Duodenal mucosa (tissue), 2 donors: ENCODE measurements around the gene OSGIN1.

Experiments used
- H3K27ac ChIP-seq: one replicate; pipeline ENCODE4 v1.7.0; 2013; ENCODE audit warnings: low read depth, low read length
- H3K27me3 ChIP-seq, 2 donors: one replicate each; pipeline ENCODE4 v1.7.0; 2013; ENCODE audit warnings: low read length in 2 of 2, control low read depth in 1 of 2; ENCODE audit not compliant: insufficient read depth in 2 of 2, control insufficient read depth in 1 of 2
- H3K36me3 ChIP-seq, 2 donors: one replicate each; pipeline ENCODE4 v1.7.0; 2013; ENCODE audit warnings: low read length in 2 of 2, control low read depth in 1 of 2; ENCODE audit not compliant: insufficient read depth in 2 of 2, control insufficient read depth in 1 of 2
- H3K4me1 ChIP-seq, 2 donors: one replicate each; pipeline ENCODE4 v1.7.0; 2013; ENCODE audit warnings: low read length in 2 of 2, control low read depth in 1 of 2; ENCODE audit not compliant: insufficient read depth in 2 of 2, control insufficient read depth in 1 of 2
- H3K4me3 ChIP-seq, 2 donors: one replicate each; pipeline ENCODE4 v1.7.0; 2013; ENCODE audit warnings: low read length in 2 of 2, low read depth in 1 of 2
- H3K9ac ChIP-seq, 2 donors: one replicate each; pipeline ENCODE4 v1.7.0; 2013; ENCODE audit warnings: low read length in 2 of 2, low read depth in 1 of 2
- H3K9me3 ChIP-seq, 2 donors: one replicate each; pipeline ENCODE4 v1.7.0; 2013; ENCODE audit warnings: low read length in 2 of 2, control low read depth in 1 of 2; ENCODE audit not compliant: control insufficient read depth in 1 of 2

OSGIN1 gene

GRCh38 chr16:83957296-83957855, 4.3 kb downstream of the OSGIN1 start:
- Histone ChIP-seq H3K9me3 (no peaks in the 10 kb centered on the region), H3K36me3 (peaks cover 9 to 41% of the 10 kb centered on the region in 2 donors), H3K27me3 (no peaks in the 10 kb centered on the region), H3K27ac (no peak overlapping the region), H3K4me3 (no peak overlapping the region), H3K9ac (no peak overlapping the region), H3K4me1 (peaks cover 13 to 28% of the 10 kb centered on the region in 2 donors)

DNA sequence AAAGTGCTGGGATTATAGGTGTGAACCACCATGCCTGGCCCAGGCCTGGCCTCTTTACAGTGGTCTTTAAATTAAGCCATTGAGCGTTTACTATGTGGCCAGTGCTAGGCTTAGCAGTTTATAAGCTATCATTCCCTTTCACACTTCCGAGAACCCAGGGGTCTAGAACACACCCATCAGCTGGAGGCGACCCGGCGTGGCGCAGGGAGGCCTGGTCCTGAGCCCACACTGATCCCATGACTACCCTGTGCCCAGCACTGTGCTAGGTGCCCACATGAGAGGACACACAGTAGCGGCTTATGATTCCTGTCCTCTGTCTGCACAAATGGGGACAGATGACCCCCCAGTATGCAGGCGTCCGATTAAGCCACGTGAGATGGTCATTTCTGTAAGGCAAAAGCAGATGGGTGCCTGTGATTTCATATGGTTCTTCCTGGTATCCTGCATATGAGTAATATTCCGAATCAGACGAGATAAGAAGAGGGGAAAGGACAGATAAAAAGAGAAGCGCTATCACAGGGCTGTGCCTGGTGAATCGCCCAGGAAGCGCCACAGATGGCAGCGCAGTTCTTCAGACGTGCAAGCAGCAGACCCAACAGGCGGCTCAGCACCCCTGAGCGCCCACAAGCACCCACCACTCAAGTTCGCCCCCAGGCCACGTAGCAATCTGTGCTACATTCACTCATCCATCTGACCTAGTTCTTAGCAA, 5.3 kb downstream of the OSGIN1 start:
- no peak overlapping the region for H3K27ac ChIP-seq
- no peak overlapping the region for H3K9ac ChIP-seq
- H3K9me3 ChIP-seq = no peaks in the 10 kb centered on the region
- no peak overlapping the region for H3K4me3 ChIP-seq
- H3K27me3 ChIP-seq = no peaks in the 10 kb centered on the region
- peaks cover 8 to 19% of the 10 kb centered on the region in 2 donors for H3K4me1 ChIP-seq
- peaks cover 14 to 51% of the 10 kb centered on the region in 2 donors for H3K36me3 ChIP-seq

GRCh38 chr16:83958846-83959565, 6.0 kb downstream of the OSGIN1 start:
- Histone ChIP-seq H3K4me3 (no peak overlapping the region), H3K9me3 (no peaks in the 10 kb centered on the region), H3K36me3 (peaks cover 16 to 54% of the 10 kb centered on the region in 2 donors), H3K27me3 (no peaks in the 10 kb centered on the region), H3K9ac (no peak overlapping the region), H3K4me1 (peaks cover 8 to 12% of the 10 kb centered on the region in 2 donors), H3K27ac (no peak overlapping the region)

GRCh38 chr16:83959656-83960434, 6.8 kb downstream of the OSGIN1 start:
- H3K36me3 ChIP-seq = peaks cover 16 to 58% of the 10 kb centered on the region in 2 donors
- H3K4me3 ChIP-seq = no peak overlapping the region
- H3K4me1 ChIP-seq = peaks cover 5 to 6% of the 10 kb centered on the region in 2 donors
- H3K9ac ChIP-seq = no peak overlapping the region
- H3K27ac ChIP-seq = no peak overlapping the region
- H3K9me3 ChIP-seq = no peaks in the 10 kb centered on the region
- no peaks in the 10 kb centered on the region for H3K27me3 ChIP-seq

DNA sequence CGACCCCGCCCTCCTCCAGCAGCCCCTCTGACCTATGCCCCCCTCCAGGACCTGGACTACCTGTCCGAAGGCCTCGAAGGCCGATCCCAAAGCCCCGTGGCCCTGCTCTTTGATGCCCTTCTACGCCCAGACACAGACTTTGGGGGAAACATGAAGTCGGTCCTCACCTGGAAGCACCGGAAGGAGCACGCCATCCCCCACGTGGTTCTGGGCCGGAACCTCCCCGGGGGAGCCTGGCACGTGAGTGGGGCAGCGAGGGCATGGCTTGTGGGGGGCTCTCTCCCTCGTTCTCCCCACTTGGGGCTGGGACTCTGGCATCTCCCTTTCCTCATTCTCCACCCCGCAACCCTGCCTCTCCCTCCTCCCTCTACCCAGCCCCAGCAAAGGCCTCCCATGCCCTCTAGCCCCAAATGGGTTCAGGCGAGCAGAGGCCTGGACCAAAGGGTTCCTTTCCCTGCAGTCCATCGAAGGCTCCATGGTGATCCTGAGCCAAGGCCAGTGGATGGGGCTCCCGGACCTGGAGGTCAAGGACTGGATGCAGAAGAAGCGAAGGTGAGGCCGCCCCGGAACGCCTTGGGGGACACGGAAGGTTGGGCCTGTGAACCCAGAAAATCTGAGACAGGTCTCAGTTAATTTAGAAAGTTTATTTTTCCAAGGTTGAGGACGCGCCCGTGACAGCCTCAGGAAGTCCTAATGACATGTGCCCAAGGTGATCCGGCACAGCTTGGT, 7.6 kb downstream of the OSGIN1 start:
- no peak overlapping the region for H3K4me3 ChIP-seq
- peaks cover 16 to 64% of the 10 kb centered on the region in 2 donors for H3K36me3 ChIP-seq
- no peak overlapping the region for H3K27ac ChIP-seq
- H3K4me1 ChIP-seq = no peaks in the 10 kb centered on the region
- no peaks in the 10 kb centered on the region for H3K27me3 ChIP-seq
- no peak overlapping the region for H3K9ac ChIP-seq
- no peaks in the 10 kb centered on the region for H3K9me3 ChIP-seq

GRCh38 chr16:83961591-83961990, 8.6 kb downstream of the OSGIN1 start:
- no peak overlapping the region for H3K4me3 ChIP-seq
- H3K27me3 ChIP-seq = no peaks in the 10 kb centered on the region
- H3K36me3 ChIP-seq = peaks cover 16 to 62% of the 10 kb centered on the region in 2 donors
- no peaks in the 10 kb centered on the region for H3K4me1 ChIP-seq
- no peaks in the 10 kb centered on the region for H3K9me3 ChIP-seq
- no peak overlapping the region for H3K9ac ChIP-seq
- no peak overlapping the region for H3K27ac ChIP-seq

DNA sequence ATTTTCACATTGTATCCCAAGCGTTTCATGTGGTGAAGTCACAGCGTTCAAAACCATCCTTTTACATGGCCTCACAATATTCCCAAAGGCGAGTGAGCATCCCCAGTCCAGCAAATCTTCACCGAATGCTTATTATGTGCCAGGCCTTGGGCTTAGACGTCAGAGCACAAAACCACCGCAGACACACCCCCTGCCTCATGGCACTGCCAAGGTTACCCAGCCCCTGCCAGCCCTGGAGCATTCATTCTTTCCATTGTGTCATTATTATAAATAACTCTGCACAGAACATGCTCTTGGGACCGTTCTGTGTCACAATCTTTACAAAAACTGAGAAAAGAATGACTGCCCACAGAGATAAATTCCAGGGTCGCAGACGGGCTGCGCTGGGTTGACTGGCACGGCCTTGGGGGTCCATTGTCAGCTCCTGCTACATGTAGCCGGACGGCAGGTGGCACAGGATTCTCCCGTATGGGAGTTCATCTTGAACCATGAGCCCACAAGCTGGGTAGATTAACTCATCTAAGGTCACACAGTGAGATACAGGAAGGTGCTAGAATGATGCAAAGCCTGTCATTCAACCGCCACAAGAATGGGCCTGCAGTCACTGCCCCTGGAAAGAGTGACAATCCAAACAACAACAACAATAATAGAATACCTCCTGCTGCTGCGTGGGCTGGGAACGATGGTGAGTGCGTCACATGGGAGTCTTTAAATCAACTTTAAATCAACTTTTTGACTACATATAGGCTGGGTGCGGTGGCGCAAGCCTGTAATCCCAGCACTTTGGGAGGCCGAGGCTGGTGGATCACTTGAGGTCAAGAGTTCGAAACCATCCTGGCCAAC, 10.5 kb downstream of the OSGIN1 start:
- H3K27me3 ChIP-seq = peaks cover 0 to 3% of the 10 kb centered on the region in 2 donors
- peaks cover 13 to 56% of the 10 kb centered on the region in 2 donors for H3K36me3 ChIP-seq
- H3K9me3 ChIP-seq = no peaks in the 10 kb centered on the region
- no peaks in the 10 kb centered on the region for H3K4me1 ChIP-seq
- H3K27ac ChIP-seq = no peak overlapping the region
- no peak overlapping the region for H3K4me3 ChIP-seq
- no peak overlapping the region for H3K9ac ChIP-seq

DNA sequence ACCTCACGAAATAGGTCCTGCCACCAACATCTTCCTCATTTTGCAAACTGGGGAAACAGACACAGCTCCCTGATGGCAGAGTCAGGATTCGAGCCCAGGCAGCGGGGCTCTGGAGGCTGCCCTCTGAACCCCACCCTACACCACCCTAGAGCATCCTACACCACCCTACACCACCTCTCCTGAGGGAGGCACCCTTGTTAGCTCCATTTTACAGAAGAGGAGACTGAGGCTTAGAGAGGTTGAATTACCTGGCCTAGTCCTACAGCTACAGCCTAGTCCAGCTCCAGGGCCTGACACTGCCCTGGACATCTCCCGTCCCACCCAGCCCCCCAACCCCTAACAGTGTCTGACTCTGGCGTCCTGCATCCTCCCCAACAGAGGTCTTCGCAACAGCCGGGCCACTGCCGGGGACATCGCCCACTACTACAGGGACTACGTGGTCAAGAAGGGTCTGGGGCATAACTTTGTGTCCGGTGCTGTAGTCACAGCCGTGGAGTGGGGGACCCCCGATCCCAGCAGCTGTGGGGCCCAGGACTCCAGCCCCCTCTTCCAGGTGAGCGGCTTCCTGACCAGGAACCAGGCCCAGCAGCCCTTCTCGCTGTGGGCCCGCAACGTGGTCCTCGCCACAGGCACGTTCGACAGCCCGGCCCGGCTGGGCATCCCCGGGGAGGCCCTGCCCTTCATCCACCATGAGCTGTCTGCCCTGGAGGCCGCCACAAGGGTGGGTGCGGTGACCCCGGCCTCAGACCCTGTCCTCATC, 11.8 kb downstream of the OSGIN1 start:
- Histone ChIP-seq H3K36me3 (peaks cover 7 to 42% of the 10 kb centered on the region in 2 donors), H3K9me3 (no peaks in the 10 kb centered on the region), H3K27ac (no peak overlapping the region), H3K4me3 (no peak overlapping the region), H3K9ac (no peak overlapping the region), H3K4me1 (no peaks in the 10 kb centered on the region), H3K27me3 (peaks cover 0 to 3% of the 10 kb centered on the region in 2 donors)
